Esophagus muscularis mucosa (tissue), 4 donors: Measurements from ENCODE around the gene PAM.

ENCODE experiments used
- EP300 ChIP-seq: sonication (generic); formaldehyde crosslinking; IDR thresholded peaks from one replicate; pipeline ENCODE4 v1.6.1; 2017; ENCODE audit warnings: antibody characterized with exemption
- POLR2A ChIP-seq: fragments of 450-650 bp; IDR thresholded peaks from one replicate; pipeline ENCODE4 v1.6.1; 2017; ENCODE audit warnings: antibody characterized with exemption, moderate library complexity, mild to moderate bottlenecking, low read depth
- POLR2AphosphoS5 ChIP-seq, 2 donors: sonication (generic); formaldehyde crosslinking; IDR thresholded peaks; one replicate each; pipeline ENCODE4 v1.6.1; 2017; ENCODE audit warnings: antibody characterized with exemption in 2 of 2
- TF ChIP-seq, protein P1 (sequence below), 3 experiments: fragments of 200-600 bp in 2 of 3; fragments of 450-650 bp in 1 of 3; sonication (generic) in 2 of 3; IDR thresholded peaks; one replicate each; pipeline ENCODE4 v1.5.1; 2017 to 2019; ENCODE audit warnings: antibody characterized with exemption in 3 of 3, mild to moderate bottlenecking in 2 of 3, moderate library complexity in 1 of 3

- TF ChIP-seq, protein P1, sequence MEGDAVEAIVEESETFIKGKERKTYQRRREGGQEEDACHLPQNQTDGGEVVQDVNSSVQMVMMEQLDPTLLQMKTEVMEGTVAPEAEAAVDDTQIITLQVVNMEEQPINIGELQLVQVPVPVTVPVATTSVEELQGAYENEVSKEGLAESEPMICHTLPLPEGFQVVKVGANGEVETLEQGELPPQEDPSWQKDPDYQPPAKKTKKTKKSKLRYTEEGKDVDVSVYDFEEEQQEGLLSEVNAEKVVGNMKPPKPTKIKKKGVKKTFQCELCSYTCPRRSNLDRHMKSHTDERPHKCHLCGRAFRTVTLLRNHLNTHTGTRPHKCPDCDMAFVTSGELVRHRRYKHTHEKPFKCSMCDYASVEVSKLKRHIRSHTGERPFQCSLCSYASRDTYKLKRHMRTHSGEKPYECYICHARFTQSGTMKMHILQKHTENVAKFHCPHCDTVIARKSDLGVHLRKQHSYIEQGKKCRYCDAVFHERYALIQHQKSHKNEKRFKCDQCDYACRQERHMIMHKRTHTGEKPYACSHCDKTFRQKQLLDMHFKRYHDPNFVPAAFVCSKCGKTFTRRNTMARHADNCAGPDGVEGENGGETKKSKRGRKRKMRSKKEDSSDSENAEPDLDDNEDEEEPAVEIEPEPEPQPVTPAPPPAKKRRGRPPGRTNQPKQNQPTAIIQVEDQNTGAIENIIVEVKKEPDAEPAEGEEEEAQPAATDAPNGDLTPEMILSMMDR (IDR thresholded peaks at IDR 0.05) = no peak
- TF ChIP-seq EP300 = no peak
- TF ChIP-seq POLR2A = no peak
- no peak for TF ChIP-seq POLR2AphosphoS5 (IDR thresholded peaks at IDR 0.05)
Measured at GRCh38 chr5:102999191-102999590, 244.1 kb downstream of the PAM start.
